GM19238 (cell line): ENCODE data around the gene MMP2.

Experiments
- DNase-seq: peaks from one replicate; pipeline ENCODE4 v3.0.0; 2011; ENCODE audit warnings: low spot score; ENCODE audit not compliant: insufficient read length

MMP2 gene

GRCh38 chr16:55468352-55468990 is 10.5 kb upstream of the MMP2 start:
- DNase-seq: no peak

- DNase-seq: no peak
Observed at GRCh38 chr16:55469821-55470532, 9.0 kb upstream of the MMP2 start.

- DNase-seq: no peak
Observed at GRCh38 chr16:55470533-55471371, 8.2 kb upstream of the MMP2 start.

GRCh38 chr16:55471448-55472097 is 7.4 kb upstream of the MMP2 start:
- DNase-seq: no peak

- no peak for DNase-seq
Observed at GRCh38 chr16:55473587-55473986, 5.4 kb upstream of the MMP2 start.

GRCh38 chr16:55474821-55475220 is 4.2 kb upstream of the MMP2 start:
- DNase-seq: no peak

GRCh38 chr16:55475919-55476318 is 3.1 kb upstream of the MMP2 start:
- DNase-seq: no peak

- DNase-seq: no peak
Observed at GRCh38 chr16:55476625-55477533, 2.1 kb upstream of the MMP2 start.

GRCh38 chr16:55477736-55478135 is 1.3 kb upstream of the MMP2 start:
- no peak for DNase-seq

- no peak for DNase-seq
Observed at GRCh38 chr16:55479430-55480140, 587 bp downstream of the MMP2 start.

- DNase-seq: no peak
Observed at GRCh38 chr16:55480228-55480655, 1.2 kb downstream of the MMP2 start.

GRCh38 chr16:55481023-55481422 is 2.0 kb downstream of the MMP2 start:
- DNase-seq: no peak

- no peak for DNase-seq
Observed at GRCh38 chr16:55482056-55482455, 3.1 kb downstream of the MMP2 start.

GRCh38 chr16:55487048-55487803 is 8.2 kb downstream of the MMP2 start:
- no peak for DNase-seq

- no peak for DNase-seq
Observed at GRCh38 chr16:55488306-55488705, 9.3 kb downstream of the MMP2 start.

GRCh38 chr16:55489119-55489955 is 10.3 kb downstream of the MMP2 start:
- DNase-seq: no peak

- no peak for DNase-seq
Observed at GRCh38 chr16:55489956-55490265, 10.9 kb downstream of the MMP2 start.

- no peak for DNase-seq
Observed at GRCh38 chr16:55490301-55490700, 11.3 kb downstream of the MMP2 start.

- no peak for DNase-seq
Observed at GRCh38 chr16:55491691-55492090, 12.7 kb downstream of the MMP2 start.
